HCT116 (cell line): ENCODE results near the gene SPRED1. TPM values are rescaled to one million over a fixed set of nuclear protein-coding genes. Genes with fewer than 3 reads are reported as not detected.

Experiments used
- ATAC-seq: fragments of 200-7000 bp; cut with Tn5 transposase; 2 replicates; pipeline ENCODE4 v1.9.1; 2020; ENCODE audit warnings: mild to moderate bottlenecking, moderate library complexity
- BruUV-seq: library from RNA; stranded (reverse); fragments of 400-500 nt; replicated peaks from 2 replicates; lab custom pipeline; 2021; lab: Mats Ljungman, UMichigan
- CTCF ChIA-PET: fragments of 300-600 bp; sonication (Branson Sonifier 250); formaldehyde crosslinking; loops from one replicate; lab custom pipeline; 2021; ENCODE audit warnings: antibody characterized with exemption; lab: Charles Lee
- POLR2A ChIA-PET: fragments of 300-600, 350-600 bp; sonication (Branson Sonifier 250); formaldehyde crosslinking; loops from one replicate; lab custom pipeline; 2021; ENCODE audit warnings: antibody characterized with exemption; lab: Charles Lee
- RAD21 ChIA-PET, 2 experiments: fragments of 300-600 bp; sonication (Branson Sonifier 250); formaldehyde crosslinking; loops; one replicate each; lab custom pipeline; 2023; ENCODE audit warnings: low total read pairs in 2 of 2; ENCODE audit not compliant: uncharacterized antibody in 2 of 2, unreplicated experiment in 2 of 2, low non-redundant PET in 1 of 2; lab: Charles Lee
- DNase-seq: peaks from one replicate; pipeline ENCODE4 v3.0.0-alpha.2; 2010; ENCODE audit warnings: low read depth, low spot score
- H2AFZ ChIP-seq: fragments of 200-600 bp; shearing (Covaris generic), sonication (generic); 2 replicates; pipeline ENCODE4 v1.6.1; 2017; ENCODE audit warnings: low read depth, mixed run types, mixed read lengths, antibody characterized with exemption, low read length; ENCODE audit not compliant: poor library complexity, severe bottlenecking
- H3K27ac ChIP-seq: 2 replicates; pipeline ENCODE4 v1.5.1; 2012; ENCODE audit warnings: low read depth, low read length
- H3K27me3 ChIP-seq: fragments of 200-600 bp; sonication (generic); 2 replicates; pipeline ENCODE4 v1.6.1; 2016; ENCODE audit warnings: mixed run types, low read length, mixed read lengths; ENCODE audit not compliant: insufficient read depth
- H3K36me3 ChIP-seq, 2 experiments: fragments of 200-500 bp in 1 of 2; fragments of 200-600 bp in 1 of 2; sonication (Bioruptor generic) in 1 of 2; sonication (generic) in 1 of 2; 2 replicates each; pipeline versions ENCODE4 v1.5.1 to v1.6.1; 2014 to 2016; ENCODE audit warnings: low read length in 2 of 2, inconsistent platforms in 1 of 2, mixed read lengths in 1 of 2, mixed run types in 1 of 2; ENCODE audit not compliant: insufficient read depth in 2 of 2, control insufficient read depth in 1 of 2
- H3K4me1 ChIP-seq, 2 experiments: fragments of 200-600 bp in 1 of 2; sonication (generic) in 1 of 2; 2 replicates each; pipeline versions ENCODE4 v1.5.1 to v1.6.1; 2012 to 2017; ENCODE audit warnings: low read length in 2 of 2, inconsistent platforms in 1 of 2, mild to moderate bottlenecking in 1 of 2, mixed read lengths in 1 of 2, mixed run types in 1 of 2, moderate library complexity in 1 of 2; ENCODE audit not compliant: insufficient read depth in 2 of 2, control insufficient read depth in 1 of 2
- H3K4me2 ChIP-seq: fragments of 200-600 bp; sonication (generic); 2 replicates; pipeline ENCODE4 v1.6.1; 2017; ENCODE audit warnings: mixed run types, low read length, mixed read lengths
- H3K4me3 ChIP-seq, 2 experiments: fragments of 200-600 bp in 1 of 2; sonication (generic) in 1 of 2; replicated peaks in 1 of 2; 2 replicates each; pipeline ENCODE4 v1.5.1; 2011 to 2016; ENCODE audit warnings: low read length in 2 of 2, control low read depth in 1 of 2, low read depth in 1 of 2, mild to moderate bottlenecking in 1 of 2, mixed read lengths in 1 of 2, mixed run types in 1 of 2
- H3K79me2 ChIP-seq: fragments of 200-600 bp; sonication (generic); 2 replicates; pipeline ENCODE4 v1.6.1; 2017; ENCODE audit warnings: mild to moderate bottlenecking, mixed run types, low read length, moderate library complexity, mixed read lengths; ENCODE audit not compliant: insufficient read depth
- H3K9ac ChIP-seq: fragments of 200-600 bp; sonication (generic); 2 replicates; pipeline ENCODE4 v1.6.1; 2016; ENCODE audit warnings: low read length, mixed read lengths
- H3K9me2 ChIP-seq: fragments of 200-600 bp; sonication (generic), shearing (Covaris generic); 2 replicates; pipeline ENCODE4 v1.6.1; 2017; ENCODE audit warnings: mixed run types, mild to moderate bottlenecking, moderate library complexity; ENCODE audit not compliant: insufficient read depth
- H3K9me3 ChIP-seq, 2 experiments: fragments of 200-500 bp in 1 of 2; fragments of 200-600 bp in 1 of 2; sonication (Bioruptor generic) in 1 of 2; sonication (generic) in 1 of 2; 2 replicates each; pipeline ENCODE4 v1.6.1; 2014 to 2017; ENCODE audit warnings: low read length in 2 of 2, mixed read lengths in 2 of 2, inconsistent platforms in 1 of 2, low read depth in 1 of 2, mild to moderate bottlenecking in 1 of 2, mixed run types in 1 of 2, moderate library complexity in 1 of 2; ENCODE audit not compliant: control insufficient read depth in 1 of 2, insufficient read depth in 1 of 2
- H4K20me1 ChIP-seq: fragments of 200-600 bp; sonication (generic), shearing (Covaris generic); 2 replicates; pipeline ENCODE4 v1.6.1; 2017; ENCODE audit warnings: mixed run types, mild to moderate bottlenecking, moderate library complexity; ENCODE audit not compliant: insufficient read depth
- CBX3 ChIP-seq: IDR thresholded peaks from 2 replicates; pipeline ENCODE4 v1.6.1; 2012; ENCODE audit warnings: low read depth
- EGR1 ChIP-seq: IDR thresholded peaks from 2 replicates; pipeline ENCODE4 v1.6.1; 2012; ENCODE audit warnings: low read depth
- ELF1 ChIP-seq: IDR thresholded peaks from 2 replicates; pipeline ENCODE4 v1.6.1; 2012; ENCODE audit warnings: low read depth, borderline replicate concordance
- FOSL1 ChIP-seq: IDR thresholded peaks from 2 replicates; pipeline ENCODE4 v1.6.1; 2012; ENCODE audit warnings: low read depth
- POLR2A ChIP-seq: IDR thresholded peaks from 2 replicates; pipeline ENCODE4 v1.7.0; 2011; ENCODE audit warnings: borderline replicate concordance; ENCODE audit not compliant: insufficient read depth, insufficient read length; ENCODE audit errors: extremely low read depth
- SIN3A ChIP-seq: IDR thresholded peaks from 2 replicates; pipeline ENCODE4 v1.6.1; 2012; ENCODE audit warnings: low read depth
- SRF ChIP-seq: IDR thresholded peaks from 2 replicates; pipeline ENCODE4 v1.6.1; 2012; ENCODE audit warnings: low read depth
- YY1 ChIP-seq: IDR thresholded peaks from 2 replicates; pipeline ENCODE4 v1.6.1; 2011; ENCODE audit warnings: low read length, low read depth, moderate library complexity, mild to moderate bottlenecking; ENCODE audit not compliant: insufficient replicate concordance; ENCODE audit errors: extremely low read depth
- ZNF274 ChIP-seq: fragments of 200-500 bp; sonication (Bioruptor generic); IDR thresholded peaks from 2 replicates; pipeline ENCODE4 v1.6.1; 2014; ENCODE audit warnings: mild to moderate bottlenecking, low read depth, low read length, inconsistent platforms
- intact Hi-C: fragments of 100-400 bp; cut with micrococcal nuclease; formaldehyde crosslinking; loops from 2 replicates; pipeline ENCODE4 v1.10.0; 2022
- total RNA-seq: library from RNA; stranded (reverse); gene quantifications from one replicate; pipeline ENCODE4 v1.2.1, GENCODE V29; 2021; ENCODE audit not compliant: unreplicated experiment
- TF ChIP-seq, protein P1 (sequence below): IDR thresholded peaks from 2 replicates; pipeline ENCODE4 v1.6.1; 2011; ENCODE audit warnings: mild to moderate bottlenecking, low read length, moderate library complexity; ENCODE audit not compliant: insufficient replicate concordance; ENCODE audit errors: extremely low read depth
- TF ChIP-seq, protein P2 (sequence below): IDR thresholded peaks from 2 replicates; pipeline ENCODE4 v1.6.1; 2012

Gene SPRED1
- total RNA-seq, 1 experiment from 2014 or later, result 24.7 TPM

DNA sequence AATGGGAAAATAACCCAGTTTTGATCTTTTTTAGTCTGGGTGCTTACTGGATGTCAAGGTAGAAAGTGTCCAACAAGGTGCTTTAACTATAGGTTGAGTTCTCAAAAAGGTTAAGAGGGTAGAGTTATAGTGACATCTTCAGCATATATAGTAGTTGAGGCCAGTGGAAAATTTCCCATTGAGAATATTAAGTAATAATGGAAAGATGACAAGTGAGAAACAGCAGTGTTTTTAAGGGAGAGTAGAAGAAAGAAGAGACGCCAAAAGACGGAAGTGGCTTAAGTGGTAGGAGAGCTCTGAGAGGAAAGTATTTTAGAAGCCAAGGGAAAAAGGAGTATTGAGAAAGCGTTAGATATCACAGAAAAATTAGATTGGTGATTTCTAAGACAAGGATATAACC lies 10.6 kb downstream of the SPRED1 start:
- intact Hi-C loops, result no loop called here
- H3K4me2 ChIP-seq, result no peak overlapping the region
- H3K9me3 ChIP-seq, result no peaks in the 10 kb centered on the region
- no TSS peak for BruUV-seq
- TF ChIP-seq YY1 (no peak), FOSL1 (no peak), SIN3A (no peak), ZNF274 (no peak), EGR1 (no peak), POLR2A (no peak), SRF (no peak), ELF1 (no peak), CBX3 (no peak)
- TF ChIP-seq, protein P1, sequence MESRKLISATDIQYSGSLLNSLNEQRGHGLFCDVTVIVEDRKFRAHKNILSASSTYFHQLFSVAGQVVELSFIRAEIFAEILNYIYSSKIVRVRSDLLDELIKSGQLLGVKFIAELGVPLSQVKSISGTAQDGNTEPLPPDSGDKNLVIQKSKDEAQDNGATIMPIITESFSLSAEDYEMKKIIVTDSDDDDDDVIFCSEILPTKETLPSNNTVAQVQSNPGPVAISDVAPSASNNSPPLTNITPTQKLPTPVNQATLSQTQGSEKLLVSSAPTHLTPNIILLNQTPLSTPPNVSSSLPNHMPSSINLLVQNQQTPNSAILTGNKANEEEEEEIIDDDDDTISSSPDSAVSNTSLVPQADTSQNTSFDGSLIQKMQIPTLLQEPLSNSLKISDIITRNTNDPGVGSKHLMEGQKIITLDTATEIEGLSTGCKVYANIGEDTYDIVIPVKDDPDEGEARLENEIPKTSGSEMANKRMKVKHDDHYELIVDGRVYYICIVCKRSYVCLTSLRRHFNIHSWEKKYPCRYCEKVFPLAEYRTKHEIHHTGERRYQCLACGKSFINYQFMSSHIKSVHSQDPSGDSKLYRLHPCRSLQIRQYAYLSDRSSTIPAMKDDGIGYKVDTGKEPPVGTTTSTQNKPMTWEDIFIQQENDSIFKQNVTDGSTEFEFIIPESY, result no peak
- TF ChIP-seq, protein P2, sequence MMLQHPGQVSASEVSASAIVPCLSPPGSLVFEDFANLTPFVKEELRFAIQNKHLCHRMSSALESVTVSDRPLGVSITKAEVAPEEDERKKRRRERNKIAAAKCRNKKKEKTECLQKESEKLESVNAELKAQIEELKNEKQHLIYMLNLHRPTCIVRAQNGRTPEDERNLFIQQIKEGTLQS, result no peak
- H3K27me3 ChIP-seq, result no peaks in the 10 kb centered on the region
- no peaks in the 10 kb centered on the region for H3K36me3 ChIP-seq
- peaks cover 100% of the 10 kb centered on the region for H3K79me2 ChIP-seq
- no peak overlapping the region for H2AFZ ChIP-seq
- H3K4me3 ChIP-seq, result no peak overlapping the region
- H3K9me2 ChIP-seq, result no peaks in the 10 kb centered on the region
- RAD21 ChIA-PET, result no interaction called here
- no peaks in the 10 kb centered on the region for H3K4me1 ChIP-seq
- no peak overlapping the region for H3K9ac ChIP-seq
- no peak overlapping the region for H3K27ac ChIP-seq
- DNase-seq (no peak), ATAC-seq (no peak)
- POLR2A ChIA-PET, result no interaction called here
- peaks cover 50% of the 10 kb centered on the region; the same call in 1 of the 2 replicates for H4K20me1 ChIP-seq
- CTCF ChIA-PET, result no interaction called here
